ENCODE data around the gene LRRC8D. TPM values are rescaled to one million over a fixed set of nuclear protein-coding genes. Genes with fewer than 3 reads are reported as not detected.
A peak's percentile ranks its signal among the peaks of the same experiment; 100 is the strongest.

LRRC8D gene
- polyA plus RNA-seq, 3 donors = 28.0 to 43.8 (median 42.9) TPM

- H3K36me3 ChIP-seq (replicated peaks in 1 of 2; ENCODE audit: control insufficient read depth in 1 of 2, insufficient read depth in 2 of 2, low read length in 2 of 2) = peaks cover 48 to 97% of the 10 kb centered on the region in 2 donors
- no peaks in the 10 kb centered on the region for H3K27me3 Mint-ChIP-seq (ENCODE audit: low read depth in 3 of 3)
- H3K4me1 ChIP-seq (ENCODE audit: control insufficient read depth in 1 of 2, insufficient read depth in 2 of 2, low read length in 2 of 2) = no peaks in the 10 kb centered on the region
- H3K36me3 Mint-ChIP-seq = peaks cover 47 to 67% of the 10 kb centered on the region in 2 donors
- peaks cover under 1% of the 10 kb centered on the region for H3K4me1 Mint-ChIP-seq
- H3K27ac Mint-ChIP-seq = peak overlapping the region in 2 of 7 donors; percentile 27 to 53
- H3K79me2 ChIP-seq (ENCODE audit: insufficient read depth, low read length) = peaks cover 97% of the 10 kb centered on the region
- H4K20me1 ChIP-seq (ENCODE audit: insufficient read depth, low read length) = peaks cover 99% of the 10 kb centered on the region
- H2AFZ ChIP-seq (ENCODE audit: insufficient read depth, low read depth, low read length, poor library complexity, severe bottlenecking) = no peak overlapping the region
- no peak overlapping the region for H3K9ac ChIP-seq (ENCODE audit: insufficient read depth, low read length, poor library complexity, severe bottlenecking)
- no peak overlapping the region for H3K4me3 ChIP-seq (replicated peaks in 1 of 3; ENCODE audit: low read depth in 2 of 3, low read length in 3 of 3)
- no peak overlapping the region for H3K4me3 Mint-ChIP-seq
- DNase-seq = no peak
- 86% methylated on average over 1 of the region's 3 CpGs for WGBS (ENCODE audit: insufficient coverage)
- H3K9me3 ChIP-seq (replicated peaks in 1 of 2; ENCODE audit: control insufficient read depth in 1 of 2, insufficient read depth in 1 of 2, low read length in 2 of 2) = no peaks in the 10 kb centered on the region
- no peak overlapping the region for H3K27ac ChIP-seq (ENCODE audit: low read depth in 1 of 2, low read length in 2 of 2)
- no peaks in the 10 kb centered on the region for H3K27me3 ChIP-seq (ENCODE audit: control insufficient read depth in 2 of 2, insufficient read depth in 2 of 2, low read length in 2 of 2)
- peaks cover 0 to 3% (median 0%) of the 10 kb centered on the region in 7 donors for H3K9me3 Mint-ChIP-seq
- no peak overlapping the region for H3K4me2 ChIP-seq (replicated peaks; ENCODE audit: extremely low read depth, low read length, poor library complexity, severe bottlenecking)
- intact Hi-C loops (cut with micrococcal nuclease) = no loop called here
- no peak for TF ChIP-seq CTCF (IDR thresholded peaks at IDR 0.05)
Measured at GRCh38 chr1:89870998-89871397, 50.2 kb downstream of the LRRC8D start.

- peaks cover 44 to 97% of the 10 kb centered on the region in 2 donors for H3K36me3 ChIP-seq (replicated peaks in 1 of 2; ENCODE audit: control insufficient read depth in 1 of 2, insufficient read depth in 2 of 2, low read length in 2 of 2)
- H3K9me3 Mint-ChIP-seq = peaks cover 0 to 3% (median 0%) of the 10 kb centered on the region in 7 donors
- no peak for TF ChIP-seq CTCF (IDR thresholded peaks at IDR 0.05)
- 96% methylated on average over 6 of the region's 9 CpGs for WGBS (ENCODE audit: insufficient coverage)
- H3K79me2 ChIP-seq (ENCODE audit: insufficient read depth, low read length) = peaks cover 97% of the 10 kb centered on the region
- H2AFZ ChIP-seq (ENCODE audit: insufficient read depth, low read depth, low read length, poor library complexity, severe bottlenecking) = no peak overlapping the region
- H3K27ac Mint-ChIP-seq = peak overlapping the region in 1 of 7 donors; percentile 23
- intact Hi-C loops (cut with micrococcal nuclease) = no loop called here
- H3K4me2 ChIP-seq (replicated peaks; ENCODE audit: extremely low read depth, low read length, poor library complexity, severe bottlenecking) = no peak overlapping the region
- H3K9ac ChIP-seq (ENCODE audit: insufficient read depth, low read length, poor library complexity, severe bottlenecking) = no peak overlapping the region
- no peaks in the 10 kb centered on the region for H3K27me3 Mint-ChIP-seq (ENCODE audit: low read depth in 3 of 3)
- H3K27ac ChIP-seq (ENCODE audit: low read depth in 1 of 2, low read length in 2 of 2) = no peak overlapping the region
- no peak overlapping the region for H3K4me3 Mint-ChIP-seq
- peaks cover 46 to 66% of the 10 kb centered on the region in 2 donors for H3K36me3 Mint-ChIP-seq
- DNase-seq = no peak
- H3K4me3 ChIP-seq (replicated peaks in 1 of 3; ENCODE audit: low read depth in 2 of 3, low read length in 3 of 3) = no peak overlapping the region
- H4K20me1 ChIP-seq (ENCODE audit: insufficient read depth, low read length) = peaks cover 99% of the 10 kb centered on the region
- no peaks in the 10 kb centered on the region for H3K4me1 ChIP-seq (ENCODE audit: control insufficient read depth in 1 of 2, insufficient read depth in 2 of 2, low read length in 2 of 2)
- H3K27me3 ChIP-seq (ENCODE audit: control insufficient read depth in 2 of 2, insufficient read depth in 2 of 2, low read length in 2 of 2) = no peaks in the 10 kb centered on the region
- peaks cover 1% of the 10 kb centered on the region for H3K4me1 Mint-ChIP-seq
- H3K9me3 ChIP-seq (replicated peaks in 1 of 2; ENCODE audit: control insufficient read depth in 1 of 2, insufficient read depth in 1 of 2, low read length in 2 of 2) = no peaks in the 10 kb centered on the region
Measured at GRCh38 chr1:89871768-89872473, 51.1 kb downstream of the LRRC8D start.
